ENCODE data around the gene NPTN. TPM values are rescaled to one million over a fixed set of nuclear protein-coding genes. Genes with fewer than 3 reads are reported as not detected.

Gene NPTN
- total and polyA plus RNA-seq, 11 donors = 89.3 to 264 (median 197) TPM

DNA sequence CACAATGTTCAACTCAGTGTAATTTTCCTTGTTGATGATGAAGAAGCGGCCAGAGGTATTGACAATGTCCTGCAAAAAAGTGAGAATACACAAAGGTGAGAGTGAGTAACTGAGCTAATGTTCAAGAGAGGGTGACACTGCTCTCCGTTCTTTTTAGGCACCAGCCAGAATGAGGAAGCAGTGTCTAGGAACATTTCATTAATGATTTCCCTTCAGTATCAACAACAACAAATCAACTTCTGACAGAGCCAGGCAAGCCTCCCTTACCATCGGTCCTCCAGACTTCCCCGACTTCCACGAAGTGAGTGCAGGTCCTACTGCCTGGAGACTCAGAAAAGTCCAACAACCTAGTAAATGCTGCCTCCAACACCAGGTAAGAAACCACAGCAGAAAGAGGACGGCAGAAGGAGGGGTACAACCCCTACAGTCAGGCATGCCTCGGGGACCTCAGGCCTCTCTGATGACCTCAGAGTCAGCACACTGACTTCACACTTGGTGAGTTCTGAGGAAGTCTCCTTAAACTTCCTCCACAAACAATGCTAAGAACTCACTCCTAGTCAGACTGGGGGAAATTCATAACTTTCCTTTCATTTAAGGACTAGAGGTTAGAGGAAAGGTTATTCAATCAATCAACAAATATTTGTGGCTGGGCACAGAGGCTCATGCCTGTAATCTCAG is 62.7 kb downstream of the NPTN start:
- no peak for ATAC-seq
- DNase-seq = no peak
- Histone ChIP-seq H3K4me1 (peaks cover 0 to 28% (median 14%) of the 10 kb centered on the region in 12 donors), H3K4me3 (no peak overlapping the region), H3K27me3 (no peaks in the 10 kb centered on the region), H3K36me3 (peaks cover 0 to 96% (median 88%) of the 10 kb centered on the region in 9 donors), H3K27ac (no peak overlapping the region), H3K9me3 (no peaks in the 10 kb centered on the region)
- no peak for TF ChIP-seq POLR2A (IDR thresholded peaks at IDR 0.05)
- TF ChIP-seq, protein P1, sequence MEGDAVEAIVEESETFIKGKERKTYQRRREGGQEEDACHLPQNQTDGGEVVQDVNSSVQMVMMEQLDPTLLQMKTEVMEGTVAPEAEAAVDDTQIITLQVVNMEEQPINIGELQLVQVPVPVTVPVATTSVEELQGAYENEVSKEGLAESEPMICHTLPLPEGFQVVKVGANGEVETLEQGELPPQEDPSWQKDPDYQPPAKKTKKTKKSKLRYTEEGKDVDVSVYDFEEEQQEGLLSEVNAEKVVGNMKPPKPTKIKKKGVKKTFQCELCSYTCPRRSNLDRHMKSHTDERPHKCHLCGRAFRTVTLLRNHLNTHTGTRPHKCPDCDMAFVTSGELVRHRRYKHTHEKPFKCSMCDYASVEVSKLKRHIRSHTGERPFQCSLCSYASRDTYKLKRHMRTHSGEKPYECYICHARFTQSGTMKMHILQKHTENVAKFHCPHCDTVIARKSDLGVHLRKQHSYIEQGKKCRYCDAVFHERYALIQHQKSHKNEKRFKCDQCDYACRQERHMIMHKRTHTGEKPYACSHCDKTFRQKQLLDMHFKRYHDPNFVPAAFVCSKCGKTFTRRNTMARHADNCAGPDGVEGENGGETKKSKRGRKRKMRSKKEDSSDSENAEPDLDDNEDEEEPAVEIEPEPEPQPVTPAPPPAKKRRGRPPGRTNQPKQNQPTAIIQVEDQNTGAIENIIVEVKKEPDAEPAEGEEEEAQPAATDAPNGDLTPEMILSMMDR (IDR thresholded peaks at IDR 0.05) = no peak
- intact Hi-C loops (cut with DNase I) = loop anchor here in 2 of 10 donors (5.0 kb wide), 1 partner anchor 62 kb away; the partner anchor contains the start of gene NPTN (in 2 of the 2)
- WGBS, 4 donors = 84 to 86% (median 85%) methylated on average over 7 of the region's 7 CpGs

DNA sequence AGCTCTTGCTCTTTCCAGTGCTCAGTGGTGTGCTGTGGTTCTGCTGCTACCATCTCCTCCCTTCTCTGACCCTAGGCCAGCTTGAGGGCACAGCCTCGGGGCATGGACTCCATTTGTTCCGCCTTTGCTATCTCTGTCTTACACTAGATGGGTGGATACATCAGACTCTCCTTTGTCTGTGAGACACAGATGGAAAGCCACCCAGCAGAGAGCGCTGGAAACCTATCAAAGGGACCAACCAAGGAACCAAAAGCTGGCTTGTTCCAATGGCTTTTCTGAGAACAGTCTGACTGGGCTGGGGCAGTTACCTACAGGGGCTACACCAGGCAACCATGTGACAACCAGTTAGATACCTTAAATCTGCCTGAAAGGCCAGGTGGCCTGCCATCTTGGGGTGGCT is 63.8 kb downstream of the NPTN start:
- no peaks in the 10 kb centered on the region for H3K27me3 ChIP-seq
- no peak for DNase-seq

DNA sequence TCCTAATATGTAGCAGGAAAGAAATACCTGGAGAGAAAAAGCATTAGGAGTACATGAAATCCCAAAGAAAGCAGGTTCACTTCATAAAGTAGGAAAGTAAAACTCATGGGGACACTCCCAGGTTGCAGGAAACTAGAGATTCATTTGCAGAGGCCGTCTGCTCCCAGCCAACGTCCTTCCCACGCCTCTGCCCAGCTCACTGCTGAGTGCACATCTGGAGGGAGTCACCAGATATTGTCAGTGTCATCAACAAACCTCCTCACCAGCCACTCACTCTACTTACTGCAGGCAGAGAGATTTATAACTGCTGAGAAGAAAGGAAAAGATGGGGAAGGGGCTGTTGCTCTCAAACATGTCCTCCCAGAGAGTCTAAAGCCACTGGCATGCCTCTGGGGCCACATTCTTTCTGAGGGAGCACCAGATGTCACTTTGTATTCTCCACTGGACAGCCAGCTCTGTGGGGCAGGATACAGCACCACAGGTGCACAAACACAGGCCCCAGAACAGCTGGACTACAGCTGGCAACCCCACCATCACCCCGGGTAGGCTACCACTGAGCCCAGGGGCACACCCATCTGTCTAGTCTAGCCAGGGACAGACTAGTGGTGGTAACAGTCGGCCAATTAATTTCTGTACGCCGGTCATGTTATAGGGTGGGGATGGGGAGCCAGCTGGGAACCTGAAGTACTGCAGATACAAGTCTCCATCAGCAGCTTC is 64.5 kb downstream of the NPTN start:
- 76 to 87% (median 85%) methylated on average over 7 of the region's 7 CpGs for WGBS, 4 donors
- intact Hi-C loops (cut with DNase I) = loop anchor here in 1 of 10 donors (10.0 kb wide), 2 partner anchors 136 to 264 kb away; no protein-coding TSS in a partner anchor
- H3K4me1 ChIP-seq = peaks cover 0 to 24% (median 11%) of the 10 kb centered on the region in 12 donors
- no peak overlapping the region for H3K27ac ChIP-seq
- peaks cover 0 to 99% (median 93%) of the 10 kb centered on the region in 9 donors for H3K36me3 ChIP-seq
- TF ChIP-seq POLR2A (IDR thresholded peaks at IDR 0.05) = no peak
- TF ChIP-seq, protein P1 (IDR thresholded peaks at IDR 0.05) = no peak
- H3K9me3 ChIP-seq = no peaks in the 10 kb centered on the region
- no peak overlapping the region for H3K4me3 ChIP-seq
- DNase-seq (no peak), ATAC-seq (no peak)
- H3K27me3 ChIP-seq = no peaks in the 10 kb centered on the region

More for the DNA sequence above, 63.8 kb downstream of the NPTN start:
- no peak overlapping the region for H3K27ac ChIP-seq
- peaks cover 0 to 98% (median 88%) of the 10 kb centered on the region in 9 donors for H3K36me3 ChIP-seq
- H3K4me3 ChIP-seq = no peak overlapping the region
- no peak for TF ChIP-seq POLR2A (IDR thresholded peaks at IDR 0.05)
- TF ChIP-seq, protein P1 (IDR thresholded peaks at IDR 0.05) = no peak
- ATAC-seq = no peak
- peaks cover 0 to 24% (median 14%) of the 10 kb centered on the region in 12 donors for H3K4me1 ChIP-seq
- intact Hi-C loops (cut with DNase I) = loop anchor here in 1 of 10 donors (10.0 kb wide), 2 partner anchors 135 to 265 kb away; no protein-coding TSS in a partner anchor
- H3K9me3 ChIP-seq = no peaks in the 10 kb centered on the region
- WGBS, 4 donors = 84 to 90% (median 88%) methylated on average over 3 of the region's 3 CpGs

DNA sequence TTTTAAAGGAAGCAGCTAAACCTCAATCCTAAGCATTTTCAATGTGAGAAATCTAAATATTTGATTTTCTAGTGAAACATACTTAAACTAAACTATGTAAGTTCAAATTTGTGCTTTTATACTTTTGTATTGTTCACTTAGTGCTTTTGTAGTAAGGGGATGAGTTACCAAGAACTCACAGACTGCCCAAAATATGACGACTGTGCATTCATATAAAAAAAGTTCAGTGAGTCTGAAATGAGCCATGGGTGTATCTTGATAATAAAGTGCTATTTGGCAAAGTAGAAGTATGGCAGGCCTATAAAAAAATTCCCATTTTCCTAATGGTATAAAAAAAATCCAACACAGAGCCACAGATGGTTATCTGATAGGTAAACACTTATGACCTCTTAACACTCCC is 66.2 kb downstream of the NPTN start:
- Histone ChIP-seq H3K27ac (no peak overlapping the region), H3K9me3 (no peaks in the 10 kb centered on the region), H3K36me3 (peaks cover 0 to 99% (median 93%) of the 10 kb centered on the region in 9 donors), H3K27me3 (no peaks in the 10 kb centered on the region), H3K4me1 (peaks cover 0 to 15% (median 3%) of the 10 kb centered on the region in 12 donors), H3K4me3 (no peak overlapping the region)
- ATAC-seq = no peak
- WGBS, 4 donors = 79 to 86% (median 83%) methylated on average over 1 of the region's 1 CpG
- DNase-seq = no peak
- no peak for TF ChIP-seq POLR2A (IDR thresholded peaks at IDR 0.05)
- TF ChIP-seq, protein P1 (IDR thresholded peaks at IDR 0.05) = no peak
- intact Hi-C loops (cut with DNase I) = loop anchor here in 1 of 10 donors (10.0 kb wide), 2 partner anchors 138 to 262 kb away; no protein-coding TSS in a partner anchor
